SK-N-SH (cell line): ENCODE results near the gene GAL3ST3. TPM values are rescaled to one million over a fixed set of nuclear protein-coding genes. Genes with fewer than 3 reads are reported as not detected.

ENCODE experiments used
- CTCF ChIA-PET: fragments of 300-600, 350-600 bp; formaldehyde crosslinking; extraction: SDS; loops from one replicate; lab custom pipeline; 2021; lab: Yijun Ruan, JAX
- POLR2A ChIA-PET: fragments of 350-600 bp; sonication (Branson Sonifier 250); formaldehyde crosslinking; extraction: SDS; loops from one replicate; lab custom pipeline; 2020; ENCODE audit warnings: antibody characterized with exemption, inconsistent platforms; lab: Yijun Ruan, JAX
- DNase-seq: peaks from one replicate; pipeline ENCODE4 v3.0.0; 2012
- H2AFZ ChIP-seq: fragments of 200-600 bp; sonication (generic); 2 replicates; pipeline ENCODE4 v1.8.1; 2016; ENCODE audit warnings: antibody characterized with exemption, mild to moderate bottlenecking, low read depth
- H3F3A ChIP-seq: fragments of 200-600 bp; sonication (generic); replicated peaks from 2 replicates; pipeline ENCODE3; 2016; ENCODE audit warnings: antibody characterized with exemption, mild to moderate bottlenecking; ENCODE audit not compliant: insufficient read depth
- H3K27ac ChIP-seq, 2 experiments: fragments of 200-500 bp in 1 of 2; fragments of 200-600 bp in 1 of 2; sonication (Bioruptor generic) in 1 of 2; sonication (generic), shearing (Covaris generic) in 1 of 2; 2 replicates each; pipeline versions ENCODE4 v1.5.1 to v1.6.1; 2014 to 2016; ENCODE audit warnings: low read depth in 2 of 2, inconsistent platforms in 1 of 2, low read length in 1 of 2, mild to moderate bottlenecking in 1 of 2, mixed read lengths in 1 of 2
- H3K27me3 ChIP-seq: fragments of 200-600 bp; sonication (generic), shearing (Covaris generic); 2 replicates; pipeline ENCODE4 v1.6.1; 2016; ENCODE audit warnings: mixed run types; ENCODE audit not compliant: insufficient read depth
- H3K36me3 ChIP-seq, 2 experiments: fragments of 200-500 bp in 1 of 2; fragments of 200-600 bp in 1 of 2; sonication (Bioruptor generic) in 1 of 2; sonication (generic) in 1 of 2; replicated peaks in 1 of 2; 2 replicates each; pipeline versions ENCODE3 to v1.5.1; 2014 to 2016; ENCODE audit warnings: low read length in 1 of 2, mild to moderate bottlenecking in 1 of 2; ENCODE audit not compliant: insufficient read depth in 2 of 2, control insufficient read depth in 1 of 2
- H3K4me1 ChIP-seq, 2 experiments: fragments of 200-500 bp in 1 of 2; fragments of 200-600 bp in 1 of 2; sonication (Bioruptor generic) in 1 of 2; sonication (generic), shearing (Covaris generic) in 1 of 2; 2 replicates each; pipeline versions ENCODE4 v1.5.1 to v1.6.1; 2014 to 2016; ENCODE audit warnings: low read depth in 1 of 2, low read length in 1 of 2, mixed run types in 1 of 2; ENCODE audit not compliant: insufficient read depth in 2 of 2, control insufficient read depth in 1 of 2
- H3K4me2 ChIP-seq: fragments of 200-600 bp; sonication (generic), shearing (Covaris generic); 2 replicates; pipeline ENCODE4 v1.6.1; 2017; ENCODE audit warnings: mixed run types
- H3K4me3 ChIP-seq, 2 experiments: fragments of 200-500 bp in 1 of 2; fragments of 200-600 bp in 1 of 2; sonication (Bioruptor generic) in 1 of 2; sonication (generic), shearing (Covaris generic) in 1 of 2; 2 replicates each; pipeline versions ENCODE4 v1.5.1 to v1.8.1; 2014 to 2016; ENCODE audit warnings: low read depth in 2 of 2, inconsistent platforms in 1 of 2, low read length in 1 of 2, mild to moderate bottlenecking in 1 of 2, mixed read lengths in 1 of 2, moderate library complexity in 1 of 2
- H3K79me2 ChIP-seq: fragments of 200-600 bp; sonication (generic); 2 replicates; pipeline ENCODE4 v1.8.1; 2017; ENCODE audit warnings: mild to moderate bottlenecking; ENCODE audit not compliant: insufficient read depth
- H3K9ac ChIP-seq: fragments of 200-600 bp; sonication (generic); 2 replicates; pipeline ENCODE4 v1.6.1; 2017; ENCODE audit warnings: mixed run types
- H3K9me2 ChIP-seq: fragments of 200-600 bp; sonication (generic); 2 replicates; pipeline ENCODE4 v1.6.1; 2017; ENCODE audit warnings: mixed run types
- H3K9me3 ChIP-seq: fragments of 200-600 bp; sonication (generic); 2 replicates; pipeline ENCODE4 v1.6.1; 2017; ENCODE audit warnings: mixed run types, mild to moderate bottlenecking, moderate library complexity
- H4K20me1 ChIP-seq: fragments of 200-600 bp; sonication (generic); 2 replicates; pipeline ENCODE4 v1.6.1; 2017; ENCODE audit warnings: mild to moderate bottlenecking, mixed run types; ENCODE audit not compliant: insufficient read depth
- CHD2 ChIP-seq: fragments of 150-350 bp; IDR thresholded peaks from 2 replicates; pipeline ENCODE4 v1.6.1; 2018; ENCODE audit warnings: low read length; ENCODE audit not compliant: partially characterized antibody
- CTCF ChIP-seq: fragments of 200-600 bp; sonication (generic); IDR thresholded peaks from 2 replicates; pipeline ENCODE4 v1.6.1; 2017; ENCODE audit warnings: antibody characterized with exemption, mild to moderate bottlenecking, moderate library complexity
- EP300 ChIP-seq, 2 experiments: IDR thresholded peaks; 2 replicates each; pipeline versions ENCODE4 v1.4.0 to v1.6.1; 2012; ENCODE audit warnings: borderline replicate concordance in 1 of 2, low read depth in 1 of 2, low read length in 1 of 2
- EZH2phosphoT487 ChIP-seq: fragments of 200-600 bp; sonication (generic); IDR thresholded peaks from 2 replicates; pipeline ENCODE4 v1.6.1; 2017; ENCODE audit warnings: low read depth, mixed run types, mild to moderate bottlenecking, antibody characterized with exemption, moderate library complexity, borderline replicate concordance
- GABPA ChIP-seq: IDR thresholded peaks from 2 replicates; pipeline ENCODE4 v1.4.0; 2012; ENCODE audit warnings: low read depth, mild to moderate bottlenecking
- MAX ChIP-seq: IDR thresholded peaks from 2 replicates; pipeline ENCODE4 v1.4.0; 2012; ENCODE audit warnings: low read depth
- MXI1 ChIP-seq: IDR thresholded peaks from 2 replicates; pipeline ENCODE4 v1.6.1; 2012; ENCODE audit warnings: mild to moderate bottlenecking, low read depth, low read length, improper control_type of control experiment
- NFIC ChIP-seq: IDR thresholded peaks from 2 replicates; pipeline ENCODE4 v1.4.0; 2012; ENCODE audit warnings: borderline replicate concordance
- POLR2AphosphoS5 ChIP-seq: IDR thresholded peaks from 2 replicates; pipeline ENCODE4 v1.6.1; 2012; ENCODE audit warnings: low read depth, low read length
- RCOR1 ChIP-seq: fragments of 150-350 bp; IDR thresholded peaks from 2 replicates; pipeline ENCODE4 v1.6.1; 2017; ENCODE audit warnings: antibody characterized with exemption, low read length
- RFX5 ChIP-seq: IDR thresholded peaks from 2 replicates; pipeline ENCODE4 v1.6.1; 2012; ENCODE audit warnings: mild to moderate bottlenecking, improper control_type of control experiment, low read length
- SIN3A ChIP-seq: IDR thresholded peaks from 2 replicates; pipeline ENCODE4 v1.6.1; 2012; ENCODE audit warnings: low read depth, mild to moderate bottlenecking, low read length, moderate library complexity, borderline replicate concordance
- TAF1 ChIP-seq: IDR thresholded peaks from 2 replicates; pipeline ENCODE4 v1.6.1; 2012; ENCODE audit warnings: low read depth, mild to moderate bottlenecking, low read length, moderate library complexity, borderline replicate concordance
- TEAD4 ChIP-seq: IDR thresholded peaks from 2 replicates; pipeline ENCODE4 v1.4.0; 2012; ENCODE audit warnings: mild to moderate bottlenecking, borderline replicate concordance; ENCODE audit not compliant: insufficient read depth
- YY1 ChIP-seq: IDR thresholded peaks from 2 replicates; pipeline ENCODE4 v1.4.0; 2012; ENCODE audit warnings: low read depth, mild to moderate bottlenecking
- WGBS: methylation state at CpG from one replicate; pipeline ENCODE4 v1.1.6; 2017; ENCODE audit warnings: low lambda C conversion rate; 5-methylcytosine and 5-hydroxymethylcytosine counted together
- polyA plus RNA-seq, 3 experiments: library from polyadenylated mRNA; depleted of rRNA; stranded (reverse); fragments of >200 nt; gene quantifications; 2 replicates each; pipeline ENCODE4 v1.2.3, GENCODE V29; 2012

Gene GAL3ST3
- polyA plus RNA-seq, 1 of the 3 experiments (the other 2 are of a cell fraction): 3.2 TPM

- peaks cover 24 to 28% of the 10 kb centered on the region in 2 experiments for H3K4me1 ChIP-seq
- 89% methylated on average over 9 of the region's 9 CpGs for WGBS
- no peaks in the 10 kb centered on the region for H3K27me3 ChIP-seq
- POLR2A ChIA-PET: no interaction called here
- peaks cover 39% of the 10 kb centered on the region for H4K20me1 ChIP-seq
- peaks cover 24 to 25% of the 10 kb centered on the region in 2 experiments for H3K36me3 ChIP-seq
- H3F3A ChIP-seq: peaks cover 26% of the 10 kb centered on the region
- H3K9me3 ChIP-seq: no peaks in the 10 kb centered on the region
- H3K9me2 ChIP-seq: no peaks in the 10 kb centered on the region
- CTCF ChIA-PET: interaction anchor here (1.1 to 1.5 kb wide), 4 partner anchors 9 to 57 kb away, joined by 4 to 5 read pairs (median 5); partner anchors contain the start of gene SF3B2
- no peak overlapping the region for H3K27ac ChIP-seq
- TF ChIP-seq POLR2AphosphoS5 (no peak), MXI1 (no peak), RCOR1 (no peak), GABPA (no peak), MAX (no peak), SIN3A (no peak)
- H3K79me2 ChIP-seq: peaks cover 100% of the 10 kb centered on the region
- H3K9ac ChIP-seq: no peak overlapping the region
- DNase-seq: no peak
- no peak overlapping the region for H3K4me3 ChIP-seq
- no peak overlapping the region for H2AFZ ChIP-seq
- no peak overlapping the region for H3K4me2 ChIP-seq
These were observed 27.6 kb upstream of the GAL3ST3 start for GRCh38 chr11:66076561-66076960.

GRCh38 chr11:66075273-66075672 is 26.3 kb upstream of the GAL3ST3 start:
- H4K20me1 ChIP-seq: peaks cover 38% of the 10 kb centered on the region
- no peak for TF ChIP-seq POLR2AphosphoS5
- TF ChIP-seq GABPA: no peak
- no peak for TF ChIP-seq EP300 (IDR thresholded peaks at IDR 0.05; ENCODE audit: borderline replicate concordance in 1 of 2, low read depth in 1 of 2, low read length in 1 of 2)
- no peak for TF ChIP-seq SIN3A
- TF ChIP-seq TEAD4: no peak
- TF ChIP-seq CHD2: no peak
- TF ChIP-seq EZH2phosphoT487: no peak
- TF ChIP-seq RFX5: no peak
- TF ChIP-seq CTCF: no peak
- TF ChIP-seq TAF1: no peak
- TF ChIP-seq YY1: no peak
- TF ChIP-seq NFIC: no peak

More at GRCh38 chr11:66075273-66075672, 26.3 kb upstream of the GAL3ST3 start:
- no peak overlapping the region for H3K27ac ChIP-seq
- no peaks in the 10 kb centered on the region for H3K9me3 ChIP-seq
- ChIA-PET CTCF (interaction anchor here (1.1 to 8.2 kb wide), 3 partner anchors 8 to 60 kb away, joined by 5 to 74 read pairs (median 5); no protein-coding TSS in a partner anchor), POLR2A (no interaction called here)
- no peak for DNase-seq
- 88% methylated on average over 4 of the region's 4 CpGs for WGBS
- H3K36me3 ChIP-seq: peaks cover 24 to 25% of the 10 kb centered on the region in 2 experiments
- H3K4me2 ChIP-seq: no peak overlapping the region
- no peaks in the 10 kb centered on the region for H3K27me3 ChIP-seq
- no peak overlapping the region for H3K9ac ChIP-seq
- H3K79me2 ChIP-seq: peaks cover 98% of the 10 kb centered on the region
- no peak overlapping the region for H3K4me3 ChIP-seq
- H2AFZ ChIP-seq: no peak overlapping the region
- peaks cover 26% of the 10 kb centered on the region for H3F3A ChIP-seq
- peaks cover 12 to 21% of the 10 kb centered on the region in 2 experiments; a peak in 3 of 4 replicates for H3K4me1 ChIP-seq
- no peaks in the 10 kb centered on the region for H3K9me2 ChIP-seq
